Left renal cortex interstitium (tissue), 4 donors: ENCODE measurements around the gene NPW. TPM values are rescaled to one million over a fixed set of nuclear protein-coding genes. Genes with fewer than 3 reads are reported as not detected.
"Not testable (repeated sequence)": the region's sequence is repeated elsewhere in the genome, so short reads cannot be mapped to it uniquely, and the experiment has no call there.

Experiments
- DNase-seq, 4 donors: peaks; one replicate each; pipeline ENCODE4 v3.0.0-alpha.2; 2013; ENCODE audit warnings: low read depth in 4 of 4, low spot score in 2 of 4, missing footprints in 1 of 4
- polyA plus RNA-seq, 4 donors: library from polyadenylated mRNA; unstranded; fragments of 120-200 nt; gene quantifications; one replicate each; pipeline ENCODE4 v1.2.1, GENCODE V29; 2013; ENCODE audit not compliant: insufficient read length in 4 of 4

Gene NPW
- polyA plus RNA-seq, 4 donors = 3.0 to 16.3 (median 9.7) TPM

GRCh38 chr16:2001035-2001434 lies 18.6 kb upstream of the NPW start:
- DNase-seq = no peak

- DNase-seq = no peak
These were observed 17.9 kb upstream of the NPW start for GRCh38 chr16:2001456-2002355.

- DNase-seq = no peak
These were observed 17.0 kb upstream of the NPW start for GRCh38 chr16:2002406-2003230.

- DNase-seq = no peak
These were observed 16.3 kb upstream of the NPW start for GRCh38 chr16:2003231-2003826.

- DNase-seq = peak in 1 of 4 donors; percentile 61
These were observed 15.6 kb upstream of the NPW start for GRCh38 chr16:2003827-2004641.

- DNase-seq = no peak
These were observed 14.6 kb upstream of the NPW start for GRCh38 chr16:2004795-2005517.

- no peak for DNase-seq
These were observed 13.9 kb upstream of the NPW start for GRCh38 chr16:2005646-2006045.

- no peak for DNase-seq
These were observed 13.3 kb upstream of the NPW start for GRCh38 chr16:2006317-2006716.

GRCh38 chr16:2007081-2007836 lies 12.3 kb upstream of the NPW start:
- no peak for DNase-seq

- DNase-seq = no peak
These were observed 11.5 kb upstream of the NPW start for GRCh38 chr16:2008009-2008526.

- DNase-seq = no peak
These were observed 10.9 kb upstream of the NPW start for GRCh38 chr16:2008631-2009163.

GRCh38 chr16:2009164-2009711 lies 10.3 kb upstream of the NPW start:
- no peak for DNase-seq

GRCh38 chr16:2009791-2010510 lies 9.6 kb upstream of the NPW start, which contains the start of gene ZNF598:
Gene ZNF598, minus strand, starts transcription at chr16:2009821.
- DNase-seq = peak in 2 of 4 donors; percentile 68 to 82

GRCh38 chr16:2011726-2012125 lies 7.9 kb upstream of the NPW start:
- not testable (repeated sequence) for DNase-seq

GRCh38 chr16:2013527-2013926 lies 6.1 kb upstream of the NPW start:
- no peak for DNase-seq

- no peak for DNase-seq
These were observed 4.3 kb upstream of the NPW start for GRCh38 chr16:2015117-2015946.

- no peak for DNase-seq
These were observed 3.7 kb upstream of the NPW start for GRCh38 chr16:2015947-2016208.
